Measurements from ENCODE around the gene NME7. TPM values are rescaled to one million over a fixed set of nuclear protein-coding genes. Genes with fewer than 3 reads are reported as not detected.

NME7 gene
- total RNA-seq, 1 experiment from 2014 or later = 21.8 TPM

GRCh38 chr1:169363046-169363730 lies 4.4 kb downstream of the NME7 start:
- no peaks in the 10 kb centered on the region for H3K27me3 ChIP-seq (ENCODE audit: insufficient read depth, low read length)
- H3K9ac ChIP-seq (ENCODE audit: low read length) = peak overlapping the region; percentile 34; the same call in 1 of the 2 replicates
- no TSS peak for BruUV-seq (replicated peaks)
- intact Hi-C loops (cut with micrococcal nuclease) = no loop called here
- peaks cover 11 to 35% of the 10 kb centered on the region in 2 experiments for H3K4me1 ChIP-seq (ENCODE audit: control insufficient read depth in 1 of 2, insufficient read depth in 2 of 2, low read length in 2 of 2)
- ChIA-PET CTCF (interaction anchor here (1.1 kb wide), 1 partner anchor 14 kb away, joined by 7 read pairs; no protein-coding TSS in a partner anchor), POLR2A (no interaction called here), RAD21 (ENCODE audit: low non-redundant PET in 1 of 2, low total read pairs in 2 of 2, uncharacterized antibody in 2 of 2, unreplicated experiment in 2 of 2) (no interaction called here)
- H4K20me1 ChIP-seq (ENCODE audit: insufficient read depth) = no peaks in the 10 kb centered on the region
- H3K4me3 ChIP-seq (replicated peaks in 1 of 2; ENCODE audit: low read depth in 1 of 2, low read length in 2 of 2) = peak overlapping the region in 1 of 2 experiments; percentile 32; a peak in 2 of 4 replicates
- H3K79me2 ChIP-seq (ENCODE audit: insufficient read depth, low read length) = peaks cover 10% of the 10 kb centered on the region
- no peak for TF ChIP-seq ELF1 (IDR thresholded peaks at IDR 0.05; ENCODE audit: borderline replicate concordance, low read depth)
- peak; percentile 53 for TF ChIP-seq FOSL1 (IDR thresholded peaks at IDR 0.05; ENCODE audit: low read depth)
- TF ChIP-seq JUND (IDR thresholded peaks at IDR 0.05) = 0 out of 2 replicates have a peak, but pooled peaks have one; percentile 33
- peak; percentile 21 for DNase-seq (ENCODE audit: low read depth, low spot score)
- no peak overlapping the region for H2AFZ ChIP-seq (ENCODE audit: low read depth, low read length, poor library complexity, severe bottlenecking)
- no peaks in the 10 kb centered on the region for H3K36me3 ChIP-seq (ENCODE audit: control insufficient read depth in 1 of 2, insufficient read depth in 2 of 2, low read length in 2 of 2)
- peak overlapping the region; percentile 23; the same call in 1 of the 2 replicates for H3K27ac ChIP-seq (ENCODE audit: low read depth, low read length)
- no peak; the same call in 1 of the 2 replicates for ATAC-seq
- H3K9me3 ChIP-seq (ENCODE audit: control insufficient read depth in 1 of 2, insufficient read depth in 1 of 2, low read depth in 1 of 2, low read length in 2 of 2) = no peaks in the 10 kb centered on the region
- H3K9me2 ChIP-seq (ENCODE audit: insufficient read depth) = no peaks in the 10 kb centered on the region
- peak overlapping the region; percentile 71 for H3K4me2 ChIP-seq (ENCODE audit: low read length)

- peaks cover 9 to 26% of the 10 kb centered on the region in 2 experiments for H3K4me1 ChIP-seq (ENCODE audit: control insufficient read depth in 1 of 2, insufficient read depth in 2 of 2, low read length in 2 of 2)
- no peak overlapping the region for H3K9ac ChIP-seq (ENCODE audit: low read length)
- no peaks in the 10 kb centered on the region for H3K36me3 ChIP-seq (ENCODE audit: control insufficient read depth in 1 of 2, insufficient read depth in 2 of 2, low read length in 2 of 2)
- no peak for DNase-seq (ENCODE audit: low read depth, low spot score)
- no peak for ATAC-seq
- POLR2A ChIA-PET = no interaction called here
- H3K4me2 ChIP-seq (ENCODE audit: low read length) = no peak overlapping the region
- peaks cover 9% of the 10 kb centered on the region; the same call in 1 of the 2 replicates for H3K79me2 ChIP-seq (ENCODE audit: insufficient read depth, low read length)
- H3K4me3 ChIP-seq (replicated peaks in 1 of 2; ENCODE audit: low read depth in 1 of 2, low read length in 2 of 2) = no peak overlapping the region
- no peaks in the 10 kb centered on the region for H3K27me3 ChIP-seq (ENCODE audit: insufficient read depth, low read length)
- no peak overlapping the region for H2AFZ ChIP-seq (ENCODE audit: low read depth, low read length, poor library complexity, severe bottlenecking)
- CTCF ChIA-PET = interaction anchor here (1.2 to 1.9 kb wide), 2 partner anchors 12 to 758 kb away, joined by 4 to 16 read pairs; no protein-coding TSS in a partner anchor
- no peak overlapping the region for H3K27ac ChIP-seq (ENCODE audit: low read depth, low read length)
- H4K20me1 ChIP-seq (ENCODE audit: insufficient read depth) = no peaks in the 10 kb centered on the region
- no peaks in the 10 kb centered on the region for H3K9me2 ChIP-seq (ENCODE audit: insufficient read depth)
- no peak for TF ChIP-seq ZFX (IDR thresholded peaks at IDR 0.05)
- no peak for TF ChIP-seq POLR2AphosphoS5 (IDR thresholded peaks at IDR 0.05; ENCODE audit: low read depth, low read length)
- no peak for TF ChIP-seq CBX3 (IDR thresholded peaks at IDR 0.05; ENCODE audit: low read depth)
- TF ChIP-seq ELF1 (IDR thresholded peaks at IDR 0.05; ENCODE audit: borderline replicate concordance, low read depth) = no peak
- TF ChIP-seq ATF3 (IDR thresholded peaks at IDR 0.05) = no peak
- no peak for TF ChIP-seq MAX (IDR thresholded peaks at IDR 0.05)
- no peak for TF ChIP-seq POLR2A (IDR thresholded peaks at IDR 0.05; ENCODE audit: borderline replicate concordance, extremely low read depth, insufficient read depth, insufficient read length)
- TF ChIP-seq SRF (IDR thresholded peaks at IDR 0.05; ENCODE audit: low read depth) = no peak
- TF ChIP-seq ZNF274 (IDR thresholded peaks at IDR 0.05; ENCODE audit: low read depth, low read length) = no peak
- TF ChIP-seq EGR1 (IDR thresholded peaks at IDR 0.05; ENCODE audit: low read depth) = no peak
- H3K9me3 ChIP-seq (ENCODE audit: control insufficient read depth in 1 of 2, insufficient read depth in 1 of 2, low read depth in 1 of 2, low read length in 2 of 2) = no peaks in the 10 kb centered on the region
- BruUV-seq (replicated peaks) = no TSS peak
- RAD21 ChIA-PET (ENCODE audit: low non-redundant PET in 1 of 2, low total read pairs in 2 of 2, uncharacterized antibody in 2 of 2, unreplicated experiment in 2 of 2) = no interaction called here
- intact Hi-C loops (cut with micrococcal nuclease) = no loop called here
Observed at GRCh38 chr1:169361281-169361680, 6.3 kb downstream of the NME7 start.
